ENCODE measurements around the gene F2RL1.

The F2RL1 gene

DNA sequence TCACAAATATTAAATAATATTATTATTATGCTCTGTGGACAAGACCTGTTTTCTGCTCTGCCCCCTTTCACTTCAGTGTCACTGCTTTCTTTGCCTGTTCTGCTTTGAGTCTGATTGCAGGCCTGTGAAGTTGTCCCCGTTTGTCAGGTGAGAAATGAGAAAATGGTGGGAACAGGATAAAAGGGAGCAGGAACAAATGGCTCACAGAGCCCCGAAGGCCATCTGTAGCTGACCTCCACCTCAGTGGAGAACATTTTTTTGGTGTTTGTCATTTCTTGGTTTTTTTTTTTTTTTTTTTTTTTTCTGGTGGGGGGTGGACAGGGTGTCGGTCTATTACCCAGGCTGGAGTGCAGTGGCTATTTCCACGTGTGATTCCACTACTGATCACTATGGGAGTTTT is 17.8 kb downstream of the F2RL1 start:
- TF ChIP-seq CTCF (IDR thresholded peaks at IDR 0.05; ENCODE audit: insufficient read depth, low read depth, low read length, missing control alignments), result no peak
- DNase-seq (ENCODE audit: low read depth), result no peak
- H3K4me3 ChIP-seq (ENCODE audit: low read length), result no peak overlapping the region

DNA sequence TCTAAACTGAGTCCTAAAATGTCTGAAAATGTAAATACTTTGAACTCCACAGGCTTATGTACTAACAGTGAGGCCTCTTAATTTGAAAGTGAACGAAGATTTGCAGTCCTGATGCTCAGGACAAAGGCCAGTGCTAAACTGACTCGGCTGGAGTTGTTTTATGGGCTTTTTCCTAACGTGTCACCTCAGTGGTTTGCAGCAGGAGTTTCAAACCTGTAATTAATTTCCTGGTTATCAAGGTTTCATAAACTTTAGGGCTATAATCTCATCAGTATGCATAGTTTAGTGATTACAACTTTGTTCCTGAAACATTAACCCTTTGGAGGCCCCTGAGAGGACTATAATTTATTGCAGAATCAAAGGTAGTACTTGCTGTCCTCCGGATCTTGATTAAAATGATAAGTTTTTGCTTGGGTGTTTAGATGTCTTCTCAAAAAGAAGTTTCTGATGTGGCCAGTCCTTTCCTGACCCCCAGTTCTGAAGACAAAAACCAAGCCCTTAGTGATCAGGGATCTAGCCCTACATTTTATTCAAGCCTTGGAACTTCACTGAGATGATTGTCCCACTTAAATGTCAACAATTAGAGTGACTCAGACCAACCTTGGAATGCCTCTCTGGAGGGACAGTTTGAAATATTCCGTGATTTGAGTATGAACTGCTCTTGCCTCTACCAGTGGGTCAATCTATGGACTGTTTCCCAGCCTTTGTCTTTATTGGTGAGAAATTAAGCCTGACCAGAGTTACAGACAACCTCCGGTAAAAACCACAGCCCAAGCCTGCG is 19.8 kb downstream of the F2RL1 start:
- no peak overlapping the region for H3K4me3 ChIP-seq (ENCODE audit: low read length)
- no peak for TF ChIP-seq CTCF (IDR thresholded peaks at IDR 0.05; ENCODE audit: insufficient read depth, low read depth, low read length, missing control alignments)
- DNase-seq (ENCODE audit: low read depth), result no peak

DNA sequence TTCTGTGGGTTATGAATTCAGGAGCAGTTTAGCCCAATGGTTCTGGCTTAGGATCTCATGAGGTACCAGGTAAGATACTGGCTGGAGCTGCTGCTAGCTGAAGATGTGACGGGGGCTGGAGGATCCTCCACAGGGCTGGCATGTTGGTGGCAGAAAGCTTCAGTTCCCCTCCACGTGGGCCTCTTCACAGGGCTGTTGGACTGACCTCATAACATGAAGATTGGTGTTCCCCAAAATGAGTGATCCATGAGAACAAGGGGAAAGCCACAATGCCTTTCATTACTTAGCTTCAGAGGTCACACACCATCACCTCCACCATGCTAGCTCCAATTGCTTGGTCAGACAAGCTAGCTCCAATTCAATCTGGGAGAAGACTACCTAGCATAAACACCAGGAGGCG is 22.5 kb downstream of the F2RL1 start:
- DNase-seq (ENCODE audit: low read depth), result no peak
- TF ChIP-seq CTCF (IDR thresholded peaks at IDR 0.05; ENCODE audit: insufficient read depth, low read depth, low read length, missing control alignments), result no peak
- no peak overlapping the region for H3K4me3 ChIP-seq (ENCODE audit: low read length)

- TF ChIP-seq CTCF (IDR thresholded peaks at IDR 0.05; ENCODE audit: insufficient read depth, low read depth, low read length, missing control alignments), result no peak
- H3K4me3 ChIP-seq (ENCODE audit: low read length), result no peak overlapping the region
- no peak for DNase-seq (ENCODE audit: low read depth)
Measured at GRCh38 chr5:76845890-76846289, 27.1 kb downstream of the F2RL1 start.

- no peak for DNase-seq (ENCODE audit: low read depth)
- H3K4me3 ChIP-seq (ENCODE audit: low read length), result no peak within 1 kb of the TSS
- no peak for TF ChIP-seq CTCF (IDR thresholded peaks at IDR 0.05; ENCODE audit: insufficient read depth, low read depth, low read length, missing control alignments)
Measured at GRCh38 chr5:76849419-76850291, 30.8 kb downstream of the F2RL1 start, which contains the start of gene S100Z. TSS of gene S100Z (plus strand) at chr5:76850014. CDS start at chr5:76875360, 25,346 bp downstream.

DNA sequence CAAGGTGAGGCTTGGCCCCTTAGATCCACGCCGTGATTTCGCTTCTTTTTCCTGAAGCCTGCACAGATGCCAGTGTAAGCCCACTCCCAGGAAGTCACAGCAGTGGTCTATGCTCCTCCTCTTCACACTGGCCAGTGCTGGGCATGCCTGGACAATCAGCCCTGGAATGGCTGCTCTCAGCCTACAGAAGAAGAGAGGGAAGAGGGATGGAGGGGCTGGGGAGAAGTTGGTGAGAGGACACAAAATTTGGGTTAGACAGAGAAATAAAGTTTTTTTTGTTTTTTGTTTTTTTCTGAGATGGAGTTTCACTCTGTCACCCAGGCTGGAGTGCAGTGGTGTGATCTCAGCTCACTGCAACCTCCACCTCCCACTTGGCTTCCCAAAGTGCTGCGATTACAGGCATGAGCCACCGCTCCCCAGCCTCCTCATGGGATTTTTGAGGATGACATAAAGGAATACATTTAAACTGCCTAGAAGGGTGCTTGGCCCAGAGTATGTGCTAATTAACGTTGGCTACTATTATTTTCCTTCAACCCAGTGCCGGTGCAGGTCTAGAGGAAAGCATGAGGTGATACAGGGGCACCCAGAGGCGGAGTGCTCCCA is 31.8 kb downstream of the F2RL1 start:
- no peak for TF ChIP-seq CTCF (IDR thresholded peaks at IDR 0.05; ENCODE audit: insufficient read depth, low read depth, low read length, missing control alignments)
- DNase-seq (ENCODE audit: low read depth), result no peak
- H3K4me3 ChIP-seq (ENCODE audit: low read length), result no peak overlapping the region
